OCI-LY7 (cell line): ENCODE data around the gene GOSR2. TPM values are rescaled to one million over a fixed set of nuclear protein-coding genes. Genes with fewer than 3 reads are reported as not detected.
"Not testable (repeated sequence)": the region's sequence is repeated elsewhere in the genome, so short reads cannot be mapped to it uniquely, and the experiment has no call there.

Experiments
- BruUV-seq: library from RNA; stranded (reverse); fragments of 400-500 nt; replicated peaks from 2 replicates; lab custom pipeline; 2021; lab: Mats Ljungman, UMichigan
- CTCF ChIA-PET: fragments of 300-600 bp; sonication (Branson Sonifier 250); formaldehyde crosslinking; loops from one replicate; lab custom pipeline; 2022; ENCODE audit warnings: antibody characterized with exemption; ENCODE audit not compliant: unreplicated experiment; lab: Charles Lee
- POLR2A ChIA-PET: fragments of 300-600 bp; sonication (Branson Sonifier 250); formaldehyde crosslinking; loops from one replicate; lab custom pipeline; 2022; ENCODE audit warnings: antibody characterized with exemption; lab: Charles Lee
- DNase-seq: peaks from one replicate; pipeline ENCODE4 v3.0.0-alpha.2; 2015; ENCODE audit warnings: low spot score
- H2AFZ ChIP-seq: fragments of 200-600 bp; sonication (generic), shearing (Covaris generic); 2 replicates; pipeline ENCODE4 v1.6.1; 2014; ENCODE audit warnings: mild to moderate bottlenecking, antibody characterized with exemption, low read length, moderate library complexity
- H3K27ac ChIP-seq: fragments of 200-600 bp; sonication (generic); 2 replicates; pipeline ENCODE4 v1.5.1; 2014; ENCODE audit warnings: mixed run types, low read depth, mild to moderate bottlenecking, moderate library complexity, low read length, inconsistent platforms; ENCODE audit not compliant: poor library complexity, severe bottlenecking
- H3K36me3 ChIP-seq: fragments of 200-600 bp; sonication (generic); 2 replicates; pipeline ENCODE4 v1.6.1; 2014; ENCODE audit warnings: mild to moderate bottlenecking, antibody characterized with exemption, low read length, moderate library complexity, mixed read lengths; ENCODE audit not compliant: insufficient read depth
- H3K4me1 ChIP-seq: fragments of 200-600 bp; sonication (generic); 2 replicates; pipeline ENCODE4 v1.5.1; 2014; ENCODE audit warnings: mild to moderate bottlenecking, low read length; ENCODE audit not compliant: insufficient read depth, poor library complexity, severe bottlenecking
- H3K4me2 ChIP-seq: fragments of 200-600 bp; sonication (generic); 2 replicates; pipeline ENCODE4 v1.6.1; 2014; ENCODE audit warnings: mild to moderate bottlenecking, low read length
- H3K4me3 ChIP-seq: fragments of 200-600 bp; sonication (generic); 2 replicates; pipeline ENCODE4 v1.5.1; 2014; ENCODE audit warnings: mild to moderate bottlenecking, low read depth, low read length; ENCODE audit not compliant: poor library complexity, severe bottlenecking
- H3K79me2 ChIP-seq: fragments of 200-600 bp; sonication (generic); 2 replicates; pipeline ENCODE4 v1.6.1; 2016; ENCODE audit warnings: low read depth, mild to moderate bottlenecking, low read length, moderate library complexity, mixed read lengths; ENCODE audit not compliant: insufficient read depth
- H3K9me2 ChIP-seq: fragments of 200-600 bp; sonication (generic); 2 replicates; pipeline ENCODE4 v1.6.1; 2016; ENCODE audit warnings: mild to moderate bottlenecking, low read length, mixed read lengths; ENCODE audit not compliant: insufficient read depth
- H3K9me3 ChIP-seq: fragments of 200-600 bp; sonication (generic); 2 replicates; pipeline ENCODE4 v1.6.1; 2014; ENCODE audit warnings: mild to moderate bottlenecking, mixed run types, low read length, mixed read lengths
- H4K20me1 ChIP-seq: fragments of 200-600 bp; sonication (generic); 2 replicates; pipeline ENCODE4 v1.6.1; 2014; ENCODE audit warnings: mild to moderate bottlenecking, antibody characterized with exemption, low read length, moderate library complexity, mixed read lengths; ENCODE audit not compliant: insufficient read depth
- CTCF ChIP-seq: fragments of 200-600 bp; sonication (generic); conservative IDR thresholded peaks from 2 replicates; pipeline ENCODE4 v1.5.1; 2014; ENCODE audit warnings: mild to moderate bottlenecking, antibody characterized with exemption, low read length, moderate library complexity, mixed read lengths
- EZH2phosphoT487 ChIP-seq: fragments of 200-600 bp; sonication (generic); IDR thresholded peaks from 2 replicates; pipeline ENCODE4 v1.6.1; 2018; ENCODE audit warnings: low read depth, borderline replicate concordance, mild to moderate bottlenecking, mixed run types, antibody characterized with exemption, low read length, moderate library complexity, mixed read lengths
- intact Hi-C: fragments of 100-400 bp; cut with micrococcal nuclease; formaldehyde crosslinking; loops from one replicate; pipeline ENCODE4 v1.10.0; 2022; ENCODE audit not compliant: unreplicated experiment
- total RNA-seq, 2 experiments: library from RNA; depleted of rRNA in 1 of 2; stranded (reverse); fragments of >200 nt in 1 of 2; shearing (Covaris generic) in 1 of 2; gene quantifications; 2 replicates each; pipeline ENCODE4 v1.2.3, GENCODE V29; 2014 to 2022

GOSR2 gene
- total RNA-seq, 2 experiments from 2014 or later, result 46.5 to 62.8 TPM

DNA sequence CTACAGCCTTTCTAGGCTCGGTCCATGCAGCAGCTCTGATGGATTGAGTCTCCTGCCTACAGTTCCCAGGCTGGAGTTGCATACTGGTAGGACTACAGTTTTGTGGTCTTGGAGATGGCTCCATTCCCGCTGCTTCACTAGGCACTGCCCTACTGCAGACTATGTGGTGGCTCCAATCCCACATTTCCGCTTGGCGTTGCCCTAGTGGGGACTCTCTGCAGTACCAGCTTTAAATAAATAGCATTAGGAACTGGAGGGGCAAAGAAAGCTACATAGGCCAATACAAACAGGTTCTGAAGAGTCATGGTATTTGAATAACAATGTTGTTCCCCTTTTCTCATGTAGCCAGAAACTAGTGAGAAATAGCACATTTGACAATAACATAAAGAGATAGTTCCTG lies 5.4 kb upstream of the GOSR2 start:
- Histone ChIP-seq H3K4me2 (no peak overlapping the region), H3K4me3 (no peak overlapping the region), H3K9me2 (no peaks in the 10 kb centered on the region), H3K79me2 (no peaks in the 10 kb centered on the region), H2AFZ (no peak overlapping the region), H4K20me1 (no peaks in the 10 kb centered on the region), H3K36me3 (no peaks in the 10 kb centered on the region), H3K9me3 (no peaks in the 10 kb centered on the region), H3K4me1 (no peaks in the 10 kb centered on the region), H3K27ac (no peak overlapping the region)
- ChIA-PET POLR2A (no interaction called here), CTCF (no interaction called here)
- BruUV-seq, result no TSS peak
- DNase-seq, result no peak
- TF ChIP-seq EZH2phosphoT487, result no peak
- no peak for TF ChIP-seq CTCF
- intact Hi-C loops, result no loop called here

GRCh38 chr17:46921962-46922361 lies 998 bp upstream of the GOSR2 start:
- H3K4me2 ChIP-seq, H3K9me2 ChIP-seq, H3K36me3 ChIP-seq, H3K27ac ChIP-seq, DNase-seq, CTCF ChIA-PET, intact Hi-C loops, H4K20me1 ChIP-seq, H3K9me3 ChIP-seq, BruUV-seq, POLR2A ChIA-PET, H2AFZ ChIP-seq: not testable (repeated sequence)
- Histone ChIP-seq H3K79me2 (peaks cover 40% of the 10 kb centered on the region), H3K4me1 (peaks cover 14% of the 10 kb centered on the region), H3K4me3 (peak overlapping the region; percentile 86)

DNA sequence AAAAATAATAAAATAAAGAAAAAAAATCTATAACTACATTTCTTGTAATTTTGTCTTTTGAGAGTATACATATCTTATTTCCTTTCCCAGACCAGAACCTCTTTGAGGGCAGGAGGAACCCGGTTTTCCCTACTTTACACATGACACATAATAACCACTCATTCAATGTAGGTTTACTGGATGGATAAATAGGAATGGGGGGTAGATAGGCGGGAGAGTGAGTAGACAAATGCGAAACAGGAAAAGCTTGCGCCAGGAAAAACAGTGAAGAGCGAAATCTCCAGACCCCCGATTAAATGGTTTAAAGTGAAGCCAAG lies 515 bp upstream of the GOSR2 start:
- Histone ChIP-seq H2AFZ (peak overlapping the region; percentile 86), H3K36me3 (0 out of 2 replicates have a peak, but pooled peaks cover 6% of the 10 kb centered on the region), H3K9me2 (no peaks in the 10 kb centered on the region), H3K4me3 (peak overlapping the region; percentile 86), H4K20me1 (peaks cover 4% of the 10 kb centered on the region; the same call in 1 of the 2 replicates), H3K4me1 (peaks cover 14% of the 10 kb centered on the region), H3K4me2 (peak overlapping the region; percentile 71), H3K79me2 (peaks cover 45% of the 10 kb centered on the region), H3K27ac (peak overlapping the region; percentile 75), H3K9me3 (no peaks in the 10 kb centered on the region)
- TSS peak; percentile 95 for BruUV-seq
- CTCF ChIA-PET, result no interaction called here
- POLR2A ChIA-PET, result no interaction called here
- DNase-seq, result no peak
- intact Hi-C loops, result no loop called here
- no peak for TF ChIP-seq CTCF
